ENCODE data around the gene LNPEP.

DNA sequence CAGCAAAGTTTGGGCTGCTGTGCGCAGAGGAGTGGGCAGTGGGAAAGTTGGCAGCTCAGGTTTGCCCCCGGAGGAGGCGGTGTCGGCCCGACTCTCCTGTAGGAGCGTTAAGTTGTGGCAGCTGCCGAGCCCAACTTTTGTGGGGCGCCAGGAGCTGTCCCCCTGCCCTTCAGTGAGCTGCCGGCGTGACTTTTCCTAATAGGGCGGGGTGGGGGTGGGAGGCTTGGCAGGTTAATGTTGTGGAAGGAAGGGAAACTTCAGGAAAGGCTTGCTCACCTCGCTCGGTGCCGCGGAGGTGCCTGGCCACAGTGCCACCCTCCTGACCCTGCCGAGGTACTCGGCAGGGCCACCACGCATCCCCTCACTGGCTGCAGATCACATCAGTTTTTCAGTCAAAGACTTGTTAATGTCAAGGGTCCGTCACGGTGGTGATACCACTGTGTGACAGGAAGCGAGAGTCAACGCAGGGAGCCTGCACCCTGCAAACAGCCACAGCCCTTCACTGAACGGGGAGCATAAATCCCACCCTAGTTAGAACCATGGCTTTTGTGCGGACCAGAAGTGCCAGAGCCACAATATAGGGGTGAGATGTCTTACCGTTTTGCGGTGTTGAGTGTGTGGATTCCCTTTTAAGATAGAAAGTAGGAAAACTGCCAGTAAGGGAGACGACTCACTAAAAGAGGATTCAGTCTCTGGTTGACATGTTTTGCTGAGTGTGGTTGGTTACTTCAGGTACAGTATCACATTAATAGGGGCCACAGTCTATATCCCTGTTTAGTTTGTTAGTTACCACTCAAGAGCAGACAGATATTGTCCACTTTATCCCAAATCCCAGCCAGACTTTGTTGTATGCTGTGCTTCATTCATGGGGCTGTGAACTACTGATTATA, 796 bp downstream of the LNPEP start:
- TF ChIP-seq, protein P1, sequence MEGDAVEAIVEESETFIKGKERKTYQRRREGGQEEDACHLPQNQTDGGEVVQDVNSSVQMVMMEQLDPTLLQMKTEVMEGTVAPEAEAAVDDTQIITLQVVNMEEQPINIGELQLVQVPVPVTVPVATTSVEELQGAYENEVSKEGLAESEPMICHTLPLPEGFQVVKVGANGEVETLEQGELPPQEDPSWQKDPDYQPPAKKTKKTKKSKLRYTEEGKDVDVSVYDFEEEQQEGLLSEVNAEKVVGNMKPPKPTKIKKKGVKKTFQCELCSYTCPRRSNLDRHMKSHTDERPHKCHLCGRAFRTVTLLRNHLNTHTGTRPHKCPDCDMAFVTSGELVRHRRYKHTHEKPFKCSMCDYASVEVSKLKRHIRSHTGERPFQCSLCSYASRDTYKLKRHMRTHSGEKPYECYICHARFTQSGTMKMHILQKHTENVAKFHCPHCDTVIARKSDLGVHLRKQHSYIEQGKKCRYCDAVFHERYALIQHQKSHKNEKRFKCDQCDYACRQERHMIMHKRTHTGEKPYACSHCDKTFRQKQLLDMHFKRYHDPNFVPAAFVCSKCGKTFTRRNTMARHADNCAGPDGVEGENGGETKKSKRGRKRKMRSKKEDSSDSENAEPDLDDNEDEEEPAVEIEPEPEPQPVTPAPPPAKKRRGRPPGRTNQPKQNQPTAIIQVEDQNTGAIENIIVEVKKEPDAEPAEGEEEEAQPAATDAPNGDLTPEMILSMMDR (IDR thresholded peaks at IDR 0.05), result no peak
- no peak for TF ChIP-seq EP300 (IDR thresholded peaks at IDR 0.05; ENCODE audit: low read depth)
